HepG2 (cell line): ENCODE results near the gene ADGRB2. TPM values are rescaled to one million over a fixed set of nuclear protein-coding genes. Genes with fewer than 3 reads are reported as not detected.
A peak's percentile ranks its signal among the peaks of the same experiment; 100 is the strongest.

Experiments
- CENPX ChIP-seq: sonication (generic); formaldehyde crosslinking; IDR thresholded peaks from 2 replicates; pipeline ENCODE4 v1.9.0; 2021; ENCODE audit warnings: mild to moderate bottlenecking, missing genetic modification reagents, moderate library complexity
- CHCHD3 ChIP-seq: sonication (generic); formaldehyde crosslinking; IDR thresholded peaks from 2 replicates; pipeline ENCODE4 v1.8.0; 2022; ENCODE audit warnings: mild to moderate bottlenecking, missing genetic modification reagents, moderate library complexity
- DNMT3B ChIP-seq: conservative IDR thresholded peaks from 2 replicates; pipeline ENCODE4 v1.6.1; 2016; ENCODE audit warnings: missing biosample characterization, control low read depth
- MLLT10 ChIP-seq: sonication (generic); formaldehyde crosslinking; IDR thresholded peaks from 2 replicates; pipeline ENCODE4 v1.4.0; 2020; ENCODE audit warnings: missing genetic modification reagents
- RBM22 ChIP-seq: fragments of 200-400 bp; formaldehyde crosslinking; optimal IDR thresholded peaks from 2 replicates; pipeline ENCODE3; 2017; ENCODE audit warnings: mild to moderate bottlenecking, low read length, moderate library complexity
- ZFP36L1 ChIP-seq: sonication (generic); formaldehyde crosslinking; IDR thresholded peaks from 2 replicates; pipeline ENCODE4 v1.8.0; 2022; ENCODE audit warnings: mild to moderate bottlenecking, missing genetic modification reagents, moderate library complexity
- ZNF562 ChIP-seq: sonication (generic); formaldehyde crosslinking; IDR thresholded peaks from 2 replicates; pipeline ENCODE4 v1.8.0; 2022; ENCODE audit warnings: missing genetic modification reagents, borderline replicate concordance
- ZNF652 ChIP-seq: IDR thresholded peaks from 2 replicates; pipeline ENCODE4 v1.6.1; 2016; ENCODE audit warnings: low read depth, borderline replicate concordance
- ZSCAN30 ChIP-seq: sonication (generic); formaldehyde crosslinking; IDR thresholded peaks from 2 replicates; pipeline ENCODE4 v1.5.0; 2020; ENCODE audit warnings: mild to moderate bottlenecking, missing genetic modification reagents
- polyA plus RNA-seq, 8 experiments: library from polyadenylated mRNA; depleted of rRNA in 3 of 8; stranded (reverse) in 7 of 8; unstranded in 1 of 8; fragments of >200 nt; fragmentation: Illumina TruSeq in 4 of 8; extraction: Trizol in 4 of 8; gene quantifications; 2 replicates each; pipeline versions ENCODE4 v1.2.1 to v1.2.3, GENCODE V29; 2011 to 2016; ENCODE audit warnings: low read depth in 4 of 8, missing spikeins in 1 of 8, mixed read lengths in 1 of 8; ENCODE audit not compliant: insufficient read depth in 1 of 8
- total RNA-seq, 5 experiments: library from RNA; depleted of rRNA; stranded (reverse); fragments of >200 nt; fragmentation: Illumina TruSeq; extraction: Trizol; gene quantifications; 2 replicates each; pipeline ENCODE4 v1.2.3, GENCODE V29; 2016; ENCODE audit warnings: low read depth in 1 of 5
- TF ChIP-seq, protein P1 (sequence below): sonication (generic); formaldehyde crosslinking; IDR thresholded peaks from 2 replicates; pipeline ENCODE4 v1.5.1; 2020; ENCODE audit warnings: missing genetic modification reagents, mild to moderate bottlenecking, borderline replicate concordance
- TF ChIP-seq, protein P2 (sequence below): sonication (generic); formaldehyde crosslinking; IDR thresholded peaks from 2 replicates; pipeline ENCODE4 v1.8.0; 2022; ENCODE audit warnings: mild to moderate bottlenecking, missing genetic modification reagents
- TF ChIP-seq, protein P3 (sequence below): sonication (generic); formaldehyde crosslinking; IDR thresholded peaks from 2 replicates; pipeline ENCODE4 v1.4.0; 2020; ENCODE audit warnings: mild to moderate bottlenecking, missing genetic modification reagents
- TF ChIP-seq, protein P4 (sequence below): sonication (generic); formaldehyde crosslinking; IDR thresholded peaks from 2 replicates; pipeline ENCODE4 v1.4.0; 2020; ENCODE audit warnings: missing genetic modification reagents
- TF ChIP-seq, protein P5 (sequence below): sonication (generic); formaldehyde crosslinking; IDR thresholded peaks from 2 replicates; pipeline ENCODE4 v1.4.0; 2020; ENCODE audit warnings: low read depth, missing genetic modification reagents

Gene ADGRB2
- total and polyA plus RNA-seq, 2 of the 13 experiments (the other 11 are each of a cell fraction or from before 2014, with no cell fraction given), result 0.03 to 0.09 TPM

DNA sequence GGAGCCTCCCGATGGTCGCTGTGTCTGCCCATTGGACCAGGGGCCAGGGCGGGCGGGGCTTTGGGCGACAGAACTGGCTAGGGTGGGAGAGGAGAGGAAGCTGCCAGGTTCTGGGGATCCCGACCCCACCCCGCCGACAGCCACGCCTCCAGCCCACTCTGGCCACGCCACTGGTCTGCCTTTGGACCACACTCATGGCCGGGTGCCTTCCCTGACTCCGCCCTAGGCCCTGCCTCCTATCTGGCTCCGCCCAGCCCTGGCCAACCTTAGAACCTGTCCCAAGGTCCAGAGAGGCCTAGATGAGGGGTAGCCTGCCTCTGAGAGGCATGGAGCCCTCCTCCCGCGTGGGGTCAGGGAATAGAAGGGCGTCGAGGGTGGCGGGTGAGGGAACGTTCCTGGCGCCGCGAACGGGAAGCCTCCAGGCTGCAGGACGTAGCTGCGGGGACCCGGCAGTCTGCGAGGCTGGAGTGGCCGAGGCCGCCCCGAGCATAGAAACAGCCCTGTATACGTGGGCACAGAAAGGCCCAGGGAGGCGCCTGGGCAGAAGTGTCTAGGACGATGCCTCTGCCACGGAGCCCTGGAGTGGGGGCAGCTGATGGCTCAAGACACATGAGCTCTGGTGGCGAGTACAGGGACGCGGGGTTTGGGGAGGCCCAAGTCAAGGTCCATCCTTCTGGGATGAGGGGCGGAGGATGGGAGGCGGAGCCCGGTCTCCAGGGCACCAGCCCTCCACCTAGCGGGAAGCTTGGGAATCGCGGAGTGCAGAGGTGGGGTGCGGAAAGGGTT, 48.9 kb downstream of the ADGRB2 start (continued):
- TF ChIP-seq ZNF652 (CRISPR knock-in tag), result no peak
- TF ChIP-seq CENPX (CRISPR knock-in tag), result no peak
- no peak for TF ChIP-seq RBM22
- no peak for TF ChIP-seq MLLT10 (CRISPR knock-in tag)
- TF ChIP-seq ZSCAN30 (CRISPR knock-in tag), result no peak
- TF ChIP-seq, protein P1, sequence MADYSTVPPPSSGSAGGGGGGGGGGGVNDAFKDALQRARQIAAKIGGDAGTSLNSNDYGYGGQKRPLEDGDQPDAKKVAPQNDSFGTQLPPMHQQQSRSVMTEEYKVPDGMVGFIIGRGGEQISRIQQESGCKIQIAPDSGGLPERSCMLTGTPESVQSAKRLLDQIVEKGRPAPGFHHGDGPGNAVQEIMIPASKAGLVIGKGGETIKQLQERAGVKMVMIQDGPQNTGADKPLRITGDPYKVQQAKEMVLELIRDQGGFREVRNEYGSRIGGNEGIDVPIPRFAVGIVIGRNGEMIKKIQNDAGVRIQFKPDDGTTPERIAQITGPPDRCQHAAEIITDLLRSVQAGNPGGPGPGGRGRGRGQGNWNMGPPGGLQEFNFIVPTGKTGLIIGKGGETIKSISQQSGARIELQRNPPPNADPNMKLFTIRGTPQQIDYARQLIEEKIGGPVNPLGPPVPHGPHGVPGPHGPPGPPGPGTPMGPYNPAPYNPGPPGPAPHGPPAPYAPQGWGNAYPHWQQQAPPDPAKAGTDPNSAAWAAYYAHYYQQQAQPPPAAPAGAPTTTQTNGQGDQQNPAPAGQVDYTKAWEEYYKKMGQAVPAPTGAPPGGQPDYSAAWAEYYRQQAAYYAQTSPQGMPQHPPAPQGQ (CRISPR knock-in tag), result no peak
- TF ChIP-seq, protein P2, sequence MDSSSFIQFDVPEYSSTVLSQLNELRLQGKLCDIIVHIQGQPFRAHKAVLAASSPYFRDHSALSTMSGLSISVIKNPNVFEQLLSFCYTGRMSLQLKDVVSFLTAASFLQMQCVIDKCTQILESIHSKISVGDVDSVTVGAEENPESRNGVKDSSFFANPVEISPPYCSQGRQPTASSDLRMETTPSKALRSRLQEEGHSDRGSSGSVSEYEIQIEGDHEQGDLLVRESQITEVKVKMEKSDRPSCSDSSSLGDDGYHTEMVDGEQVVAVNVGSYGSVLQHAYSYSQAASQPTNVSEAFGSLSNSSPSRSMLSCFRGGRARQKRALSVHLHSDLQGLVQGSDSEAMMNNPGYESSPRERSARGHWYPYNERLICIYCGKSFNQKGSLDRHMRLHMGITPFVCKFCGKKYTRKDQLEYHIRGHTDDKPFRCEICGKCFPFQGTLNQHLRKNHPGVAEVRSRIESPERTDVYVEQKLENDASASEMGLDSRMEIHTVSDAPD (CRISPR knock-in tag), result no peak
- no peak for TF ChIP-seq DNMT3B (CRISPR knock-in tag)
- TF ChIP-seq, protein P3, sequence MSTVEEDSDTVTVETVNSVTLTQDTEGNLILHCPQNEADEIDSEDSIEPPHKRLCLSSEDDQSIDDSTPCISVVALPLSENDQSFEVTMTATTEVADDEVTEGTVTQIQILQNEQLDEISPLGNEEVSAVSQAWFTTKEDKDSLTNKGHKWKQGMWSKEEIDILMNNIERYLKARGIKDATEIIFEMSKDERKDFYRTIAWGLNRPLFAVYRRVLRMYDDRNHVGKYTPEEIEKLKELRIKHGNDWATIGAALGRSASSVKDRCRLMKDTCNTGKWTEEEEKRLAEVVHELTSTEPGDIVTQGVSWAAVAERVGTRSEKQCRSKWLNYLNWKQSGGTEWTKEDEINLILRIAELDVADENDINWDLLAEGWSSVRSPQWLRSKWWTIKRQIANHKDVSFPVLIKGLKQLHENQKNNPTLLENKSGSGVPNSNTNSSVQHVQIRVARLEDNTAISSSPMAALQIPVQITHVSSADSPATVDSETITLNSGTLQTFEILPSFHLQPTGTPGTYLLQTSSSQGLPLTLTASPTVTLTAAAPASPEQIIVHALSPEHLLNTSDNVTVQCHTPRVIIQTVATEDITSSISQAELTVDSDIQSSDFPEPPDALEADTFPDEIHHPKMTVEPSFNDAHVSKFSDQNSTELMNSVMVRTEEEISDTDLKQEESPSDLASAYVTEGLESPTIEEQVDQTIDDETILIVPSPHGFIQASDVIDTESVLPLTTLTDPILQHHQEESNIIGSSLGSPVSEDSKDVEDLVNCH, result 0 out of 2 replicates have a peak, but pooled peaks have one; percentile 63
- TF ChIP-seq ZFP36L1 (CRISPR knock-in tag), result no peak
- TF ChIP-seq, protein P4, sequence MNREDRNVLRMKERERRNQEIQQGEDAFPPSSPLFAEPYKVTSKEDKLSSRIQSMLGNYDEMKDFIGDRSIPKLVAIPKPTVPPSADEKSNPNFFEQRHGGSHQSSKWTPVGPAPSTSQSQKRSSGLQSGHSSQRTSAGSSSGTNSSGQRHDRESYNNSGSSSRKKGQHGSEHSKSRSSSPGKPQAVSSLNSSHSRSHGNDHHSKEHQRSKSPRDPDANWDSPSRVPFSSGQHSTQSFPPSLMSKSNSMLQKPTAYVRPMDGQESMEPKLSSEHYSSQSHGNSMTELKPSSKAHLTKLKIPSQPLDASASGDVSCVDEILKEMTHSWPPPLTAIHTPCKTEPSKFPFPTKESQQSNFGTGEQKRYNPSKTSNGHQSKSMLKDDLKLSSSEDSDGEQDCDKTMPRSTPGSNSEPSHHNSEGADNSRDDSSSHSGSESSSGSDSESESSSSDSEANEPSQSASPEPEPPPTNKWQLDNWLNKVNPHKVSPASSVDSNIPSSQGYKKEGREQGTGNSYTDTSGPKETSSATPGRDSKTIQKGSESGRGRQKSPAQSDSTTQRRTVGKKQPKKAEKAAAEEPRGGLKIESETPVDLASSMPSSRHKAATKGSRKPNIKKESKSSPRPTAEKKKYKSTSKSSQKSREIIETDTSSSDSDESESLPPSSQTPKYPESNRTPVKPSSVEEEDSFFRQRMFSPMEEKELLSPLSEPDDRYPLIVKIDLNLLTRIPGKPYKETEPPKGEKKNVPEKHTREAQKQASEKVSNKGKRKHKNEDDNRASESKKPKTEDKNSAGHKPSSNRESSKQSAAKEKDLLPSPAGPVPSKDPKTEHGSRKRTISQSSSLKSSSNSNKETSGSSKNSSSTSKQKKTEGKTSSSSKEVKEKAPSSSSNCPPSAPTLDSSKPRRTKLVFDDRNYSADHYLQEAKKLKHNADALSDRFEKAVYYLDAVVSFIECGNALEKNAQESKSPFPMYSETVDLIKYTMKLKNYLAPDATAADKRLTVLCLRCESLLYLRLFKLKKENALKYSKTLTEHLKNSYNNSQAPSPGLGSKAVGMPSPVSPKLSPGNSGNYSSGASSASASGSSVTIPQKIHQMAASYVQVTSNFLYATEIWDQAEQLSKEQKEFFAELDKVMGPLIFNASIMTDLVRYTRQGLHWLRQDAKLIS (CRISPR knock-in tag), result no peak
- TF ChIP-seq CHCHD3, result peak; percentile 85; the same call in 1 of the 2 replicates
- TF ChIP-seq, protein P5, sequence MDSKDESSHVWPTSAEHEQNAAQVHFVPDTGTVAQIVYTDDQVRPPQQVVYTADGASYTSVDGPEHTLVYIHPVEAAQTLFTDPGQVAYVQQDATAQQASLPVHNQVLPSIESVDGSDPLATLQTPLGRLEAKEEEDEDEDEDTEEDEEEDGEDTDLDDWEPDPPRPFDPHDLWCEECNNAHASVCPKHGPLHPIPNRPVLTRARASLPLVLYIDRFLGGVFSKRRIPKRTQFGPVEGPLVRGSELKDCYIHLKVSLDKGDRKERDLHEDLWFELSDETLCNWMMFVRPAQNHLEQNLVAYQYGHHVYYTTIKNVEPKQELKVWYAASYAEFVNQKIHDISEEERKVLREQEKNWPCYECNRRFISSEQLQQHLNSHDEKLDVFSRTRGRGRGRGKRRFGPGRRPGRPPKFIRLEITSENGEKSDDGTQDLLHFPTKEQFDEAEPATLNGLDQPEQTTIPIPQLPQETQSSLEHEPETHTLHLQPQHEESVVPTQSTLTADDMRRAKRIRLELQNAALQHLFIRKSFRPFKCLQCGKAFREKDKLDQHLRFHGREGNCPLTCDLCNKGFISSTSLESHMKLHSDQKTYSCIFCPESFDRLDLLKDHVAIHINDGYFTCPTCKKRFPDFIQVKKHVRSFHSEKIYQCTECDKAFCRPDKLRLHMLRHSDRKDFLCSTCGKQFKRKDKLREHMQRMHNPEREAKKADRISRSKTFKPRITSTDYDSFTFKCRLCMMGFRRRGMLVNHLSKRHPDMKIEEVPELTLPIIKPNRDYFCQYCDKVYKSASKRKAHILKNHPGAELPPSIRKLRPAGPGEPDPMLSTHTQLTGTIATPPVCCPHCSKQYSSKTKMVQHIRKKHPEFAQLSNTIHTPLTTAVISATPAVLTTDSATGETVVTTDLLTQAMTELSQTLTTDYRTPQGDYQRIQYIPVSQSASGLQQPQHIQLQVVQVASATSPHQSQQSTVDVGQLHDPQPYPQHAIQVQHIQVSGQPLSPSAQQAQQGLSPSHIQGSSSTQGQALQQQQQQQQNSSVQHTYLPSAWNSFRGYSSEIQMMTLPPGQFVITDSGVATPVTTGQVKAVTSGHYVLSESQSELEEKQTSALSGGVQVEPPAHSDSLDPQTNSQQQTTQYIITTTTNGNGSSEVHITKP, result no peak
- TF ChIP-seq ZNF562 (CRISPR knock-in tag), result no peak
